Heart left ventricle (tissue), 13 donors: Measurements from ENCODE around the gene ZNF512B.

Experiments used
- POLR2A ChIP-seq, 2 donors: fragments of 450-650 bp; IDR thresholded peaks; one replicate each; pipeline ENCODE4 v1.6.1; 2017; ENCODE audit warnings: antibody characterized with exemption in 2 of 2, mild to moderate bottlenecking in 2 of 2, moderate library complexity in 2 of 2
- TF ChIP-seq, protein P1 (sequence below), 12 donors: fragments of 200-600 bp; sonication (generic) in 4 of 12; IDR thresholded peaks; one replicate each; pipeline versions ENCODE4 v1.5.0 to v1.8.0; 2018 to 2022; ENCODE audit warnings: antibody characterized with exemption in 12 of 12, mild to moderate bottlenecking in 5 of 12
- donor health status: ischemic (EF 13 %, LVEDD 7.1; RV severe dilation, severe dysfunction).
- donor health status: DM: no; HTN: yes; CAD: no.
- donor health status: DM: no; HTN: no; CAD: no.
- donor health status: ischemic (EF 25% LVEDD 6.9; RV normal size, moderate dysfunction).
- donor health status: ischemic (EF 25% LVEDD 5.7; RV mildly dilated, moderate dysfunction).
- donor health status: ischemic (EF 35%, LVEDD 5.7; RV mildly dilated, moderate dysfunction).
- donor health status: nonischemic (EF 11% LVEDD 7.7; RV severe dilation, severe dysfunction).
- donor health status: DM: yes; HTN: yes; CAD: no.
- donor health status: PGD.
- donor health status: ischemic (EF 29% LVEDD 5.4; RV normal size, mild dysfunction).
- donor health status: nonischemic (EF 23%, LVEDD 6.1; RV moderate dilation, normal function).

DNA sequence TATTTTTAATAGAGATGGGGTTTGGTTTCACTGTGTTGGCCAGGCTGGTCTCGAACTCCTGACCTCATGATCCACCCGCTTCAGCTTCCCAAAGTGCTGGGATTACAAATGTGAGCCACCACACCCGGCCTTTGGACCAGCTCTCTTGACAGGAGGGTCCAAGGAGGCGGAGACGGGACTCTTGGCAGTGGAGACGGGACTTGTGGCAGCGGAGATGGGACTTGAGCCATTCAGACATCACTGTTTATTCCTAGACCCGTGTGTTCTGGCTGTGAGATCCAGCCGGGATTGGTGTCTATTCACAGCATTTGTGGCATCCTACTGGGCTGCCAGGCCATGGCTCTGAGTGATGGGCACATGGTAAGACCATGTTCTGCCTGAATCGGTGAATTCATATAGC lies 36.8 kb upstream of the ZNF512B start:
- TF ChIP-seq, protein P1, sequence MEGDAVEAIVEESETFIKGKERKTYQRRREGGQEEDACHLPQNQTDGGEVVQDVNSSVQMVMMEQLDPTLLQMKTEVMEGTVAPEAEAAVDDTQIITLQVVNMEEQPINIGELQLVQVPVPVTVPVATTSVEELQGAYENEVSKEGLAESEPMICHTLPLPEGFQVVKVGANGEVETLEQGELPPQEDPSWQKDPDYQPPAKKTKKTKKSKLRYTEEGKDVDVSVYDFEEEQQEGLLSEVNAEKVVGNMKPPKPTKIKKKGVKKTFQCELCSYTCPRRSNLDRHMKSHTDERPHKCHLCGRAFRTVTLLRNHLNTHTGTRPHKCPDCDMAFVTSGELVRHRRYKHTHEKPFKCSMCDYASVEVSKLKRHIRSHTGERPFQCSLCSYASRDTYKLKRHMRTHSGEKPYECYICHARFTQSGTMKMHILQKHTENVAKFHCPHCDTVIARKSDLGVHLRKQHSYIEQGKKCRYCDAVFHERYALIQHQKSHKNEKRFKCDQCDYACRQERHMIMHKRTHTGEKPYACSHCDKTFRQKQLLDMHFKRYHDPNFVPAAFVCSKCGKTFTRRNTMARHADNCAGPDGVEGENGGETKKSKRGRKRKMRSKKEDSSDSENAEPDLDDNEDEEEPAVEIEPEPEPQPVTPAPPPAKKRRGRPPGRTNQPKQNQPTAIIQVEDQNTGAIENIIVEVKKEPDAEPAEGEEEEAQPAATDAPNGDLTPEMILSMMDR (IDR thresholded peaks at IDR 0.05), result no peak
- TF ChIP-seq POLR2A (IDR thresholded peaks at IDR 0.05), result no peak
